Stimulated activated CD8-positive, alpha-beta memory T cell treated with anti-CD3 and anti-CD28 coated beads, Interleukin-4, amount 100 ng/mL, for 1 hour (primary cell): ENCODE measurements around the gene SH3BP1.
A peak's percentile ranks its signal among the peaks of the same experiment; 100 is the strongest.

Experiments used
- DNase-seq, 2 donors: peaks; one replicate each; pipeline ENCODE4 v3.0.0-alpha.2; 2020; ENCODE audit warnings: low read depth in 2 of 2, low spot score in 1 of 2

The SH3BP1 gene

DNA sequence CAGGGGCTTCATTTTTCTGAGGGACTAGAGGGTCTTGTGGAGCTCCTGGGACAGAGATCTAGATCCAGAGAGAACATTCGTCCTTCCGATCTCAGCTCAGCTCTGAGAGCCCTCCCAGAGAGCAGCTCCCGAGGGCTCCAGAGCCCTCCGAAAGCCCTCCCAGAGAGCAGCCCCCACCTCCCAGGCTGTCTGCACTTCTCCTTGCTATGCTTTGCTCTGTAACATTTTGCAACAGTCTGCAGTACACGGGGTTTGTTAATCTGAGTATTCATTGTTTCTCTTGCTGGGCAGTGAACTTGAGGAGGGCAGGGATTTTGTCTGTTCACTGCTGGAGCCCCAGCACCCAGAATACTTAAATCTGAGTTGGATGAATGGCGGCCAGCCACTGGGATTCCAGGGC is 28.3 kb upstream of the SH3BP1 start:
- no peak for DNase-seq

DNA sequence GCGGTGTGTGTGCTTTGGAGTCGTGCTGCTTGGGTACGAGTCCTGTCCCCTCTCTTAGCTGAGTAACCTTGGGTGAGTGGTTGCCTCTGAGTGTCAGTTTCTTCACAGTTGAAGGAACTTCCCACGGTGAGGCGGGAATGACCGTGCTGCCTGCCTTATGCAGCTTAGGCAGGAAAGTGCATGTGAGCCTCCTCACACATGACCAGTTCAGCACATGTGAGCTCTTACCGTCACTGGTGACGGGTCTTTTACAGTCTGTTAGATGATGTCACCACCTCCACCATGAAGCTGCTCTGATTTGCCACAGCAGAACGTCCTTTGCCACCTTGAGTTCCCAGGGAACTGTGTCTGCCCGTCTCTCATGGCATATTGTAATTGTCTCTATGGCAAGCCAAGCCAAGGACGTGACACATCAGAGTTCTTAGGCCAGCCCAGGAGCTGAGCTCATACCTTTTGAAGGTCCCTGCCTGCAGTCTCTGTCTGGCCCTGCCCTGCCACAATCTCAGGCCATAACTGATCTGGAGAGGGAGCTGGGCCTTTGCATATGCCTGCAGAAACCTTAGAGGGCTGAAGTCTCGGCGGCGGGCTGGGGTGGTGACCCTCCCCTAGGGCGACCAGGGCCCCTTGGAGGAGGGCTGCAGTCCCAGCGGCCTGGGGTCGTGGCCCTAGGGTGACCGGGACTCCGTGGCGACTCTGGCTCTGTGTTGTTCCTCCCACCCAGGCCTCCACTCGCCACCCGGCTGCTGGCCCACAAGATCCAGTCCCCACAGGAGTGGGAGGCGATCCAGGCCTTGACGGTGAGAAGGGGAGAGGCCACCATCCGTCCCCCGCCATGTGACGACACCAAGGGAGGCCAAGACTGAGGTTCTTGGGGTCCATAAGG is 23.0 kb upstream of the SH3BP1 start:
- no peak for DNase-seq

DNA sequence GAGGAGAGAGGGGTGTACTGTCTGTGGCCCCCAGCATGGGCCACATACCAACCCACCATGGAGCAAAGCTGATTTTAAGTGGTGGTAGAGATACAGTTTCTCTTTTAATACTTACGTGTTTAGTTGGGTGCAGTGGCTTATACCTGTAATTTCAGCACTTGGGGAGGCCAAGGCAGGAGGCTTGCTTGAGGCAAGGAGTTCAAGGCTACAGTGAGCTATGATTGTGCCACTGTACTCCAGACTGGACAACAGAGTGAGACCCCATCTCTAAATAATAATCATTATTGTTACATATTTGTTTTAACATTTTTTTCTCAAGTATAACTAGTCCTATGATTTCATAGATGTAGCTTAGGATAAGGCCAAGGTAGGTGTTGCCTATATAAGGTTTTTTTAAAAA is 22.0 kb upstream of the SH3BP1 start:
- no peak for DNase-seq

DNA sequence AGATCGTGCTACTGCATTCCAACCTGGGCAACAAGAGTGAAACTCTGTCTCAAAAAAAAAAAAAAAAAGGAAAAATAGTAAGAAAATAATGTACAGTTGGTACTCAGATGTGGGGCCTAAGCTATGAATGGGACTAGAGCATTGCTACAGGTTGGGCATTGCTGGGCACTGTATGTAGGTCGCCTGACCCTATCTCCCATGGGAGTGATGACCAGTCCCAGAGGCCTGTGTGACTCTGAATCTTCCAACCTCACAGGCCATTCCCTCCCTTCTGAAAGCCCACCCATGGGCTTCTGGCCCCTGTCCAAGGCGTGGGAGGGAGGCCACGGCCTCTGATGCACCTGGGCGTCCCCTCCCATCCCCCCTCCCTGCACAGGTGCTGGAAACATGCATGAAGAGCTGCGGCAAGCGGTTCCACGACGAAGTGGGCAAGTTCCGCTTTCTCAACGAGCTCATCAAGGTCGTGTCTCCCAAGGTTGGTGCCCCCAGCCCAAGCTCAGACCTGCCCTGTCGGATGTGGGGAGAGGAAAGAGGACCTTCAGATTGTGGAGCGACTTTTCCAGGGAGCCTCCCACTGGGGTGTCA is 21.3 kb upstream of the SH3BP1 start:
- no peak for DNase-seq

DNA sequence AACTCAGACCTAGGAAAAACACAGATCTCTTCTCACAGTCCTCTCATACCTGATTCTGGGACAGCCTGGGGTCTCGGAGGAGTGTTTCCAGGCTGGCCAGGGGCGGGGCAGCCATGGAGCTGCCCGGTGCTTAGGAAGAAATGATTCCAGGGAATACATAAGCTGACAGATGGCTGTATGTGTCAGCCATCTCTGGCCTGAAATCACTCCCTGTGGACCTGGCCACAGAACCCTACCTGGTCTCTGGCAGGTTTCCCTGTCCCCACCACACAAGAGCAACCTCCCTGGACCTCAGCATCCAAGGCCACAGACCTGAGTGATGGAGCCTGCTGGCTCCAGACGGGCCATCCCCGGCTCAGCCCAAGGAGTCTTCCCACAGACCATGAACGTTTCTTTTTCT is 20.8 kb upstream of the SH3BP1 start:
- DNase-seq: no peak

DNA sequence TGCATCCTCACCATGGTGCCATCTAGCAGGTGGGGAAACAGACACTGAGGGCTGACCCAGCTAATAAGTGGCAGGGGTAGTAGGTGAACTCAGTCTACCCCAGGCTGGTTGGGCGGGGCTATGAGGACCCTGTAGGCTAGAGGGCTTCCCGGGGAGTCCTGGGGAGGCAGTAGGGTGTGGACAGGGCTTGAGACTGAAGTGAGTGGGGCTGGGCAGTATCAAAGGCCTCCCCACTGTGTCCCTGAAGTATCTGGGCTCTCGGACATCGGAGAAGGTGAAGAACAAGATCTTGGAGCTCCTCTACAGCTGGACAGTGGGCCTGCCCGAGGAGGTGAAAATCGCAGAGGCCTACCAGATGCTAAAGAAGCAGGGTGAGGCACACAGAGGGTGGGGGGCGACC is 19.5 kb upstream of the SH3BP1 start:
- DNase-seq: no peak

DNA sequence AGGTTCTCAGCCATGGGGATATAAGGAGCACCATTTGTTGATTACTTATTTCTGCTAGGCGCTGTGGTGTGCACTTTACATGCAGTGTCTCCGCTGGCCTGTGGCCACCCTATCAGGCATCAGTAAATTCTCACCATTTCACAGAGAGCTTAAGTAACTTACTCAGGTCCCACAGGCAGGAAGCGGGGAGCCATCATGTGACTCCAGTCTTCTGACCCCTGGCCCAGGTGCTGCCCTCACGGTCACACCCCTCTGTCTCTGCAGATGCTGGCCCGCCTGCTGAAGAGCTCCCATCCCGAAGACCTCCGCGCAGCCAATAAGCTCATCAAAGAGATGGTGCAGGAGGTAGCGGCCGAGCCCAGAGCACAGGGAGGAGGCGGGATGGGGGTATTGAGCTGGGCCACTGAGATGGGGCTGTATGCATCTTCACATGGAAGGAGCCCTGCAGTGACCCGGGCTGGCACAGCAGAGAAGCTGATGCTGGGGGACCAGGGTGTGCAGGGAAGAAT is 18.1 kb upstream of the SH3BP1 start:
- DNase-seq: no peak

DNA sequence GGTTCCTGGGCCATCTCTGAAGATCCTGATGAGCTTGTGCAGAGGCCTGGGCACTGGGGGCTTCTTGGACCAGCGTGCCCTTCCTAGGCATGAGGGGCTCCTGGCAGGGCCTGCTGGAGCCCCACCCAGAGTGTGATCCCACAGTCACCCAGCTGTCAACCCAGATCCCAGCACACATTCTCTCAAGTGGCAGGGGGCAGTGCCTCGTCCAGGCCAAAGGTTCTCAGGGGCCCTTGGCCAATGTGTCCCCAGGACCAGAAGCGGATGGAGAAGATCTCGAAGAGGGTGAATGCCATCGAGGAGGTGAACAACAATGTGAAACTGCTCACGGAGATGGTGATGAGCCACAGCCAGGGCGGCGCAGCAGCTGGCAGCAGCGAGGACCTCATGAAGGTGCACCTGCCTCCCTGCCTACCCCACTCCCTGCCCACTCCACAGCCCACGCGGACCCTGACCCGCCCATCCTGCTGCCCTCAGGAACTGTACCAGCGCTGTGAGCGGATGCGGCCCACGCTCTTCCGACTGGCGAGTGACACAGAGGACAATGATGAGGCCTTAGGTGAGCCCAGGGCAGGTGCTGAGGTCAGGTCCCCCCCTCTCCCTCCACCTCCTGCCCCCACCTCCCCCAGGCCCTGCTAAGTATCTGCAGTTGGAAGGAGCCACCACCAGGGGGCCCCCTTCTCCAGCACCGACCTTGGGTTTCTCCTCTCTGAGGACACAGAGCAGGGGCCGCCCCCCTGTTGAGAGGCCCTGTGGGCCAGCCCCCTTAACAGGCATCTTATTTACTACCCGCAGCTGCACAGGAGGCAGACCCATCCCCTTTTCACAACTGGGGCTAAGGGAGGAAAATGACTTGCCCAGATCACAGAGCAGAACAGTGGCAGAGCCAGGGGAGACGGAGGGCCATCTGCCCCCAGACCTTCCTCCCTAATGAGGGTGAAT is 16.1 kb upstream of the SH3BP1 start:
- DNase-seq: peak; percentile 55 to 58

DNA sequence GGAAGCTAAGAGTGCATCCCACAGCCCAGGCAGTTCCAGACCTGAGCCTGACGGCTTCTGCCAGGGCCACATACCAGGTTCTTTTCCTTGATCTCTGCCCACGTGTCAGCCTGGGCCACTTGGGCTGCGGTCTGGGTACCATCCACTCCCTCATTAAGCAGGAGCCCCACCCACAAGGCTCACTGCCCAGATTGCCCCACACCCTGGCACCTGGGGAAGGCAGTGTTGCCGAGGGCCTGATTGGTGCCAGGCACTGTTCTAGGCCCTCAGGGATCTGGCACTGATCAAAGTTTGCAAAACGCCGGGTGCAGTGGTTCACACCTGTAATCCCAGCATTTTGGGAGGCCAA is 15.5 kb upstream of the SH3BP1 start:
- DNase-seq: no peak

DNA sequence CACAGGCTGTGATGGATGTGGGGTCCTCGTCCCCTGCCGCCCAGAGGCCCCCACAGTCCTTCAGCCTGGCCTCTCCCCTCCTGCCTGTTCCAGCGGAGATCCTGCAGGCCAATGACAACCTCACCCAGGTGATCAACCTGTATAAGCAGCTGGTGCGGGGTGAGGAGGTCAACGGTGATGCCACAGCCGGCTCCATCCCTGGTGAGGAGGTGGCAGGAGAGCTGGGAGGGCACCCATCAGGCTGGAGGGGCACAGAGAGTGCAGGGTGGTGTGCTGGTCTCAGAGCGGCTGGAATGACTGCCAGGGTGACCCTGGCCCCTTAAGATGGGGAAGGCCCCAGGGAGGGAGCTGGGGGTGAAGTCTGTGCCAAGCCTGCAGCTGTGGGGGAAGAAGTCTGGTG is 14.6 kb upstream of the SH3BP1 start:
- no peak for DNase-seq

DNA sequence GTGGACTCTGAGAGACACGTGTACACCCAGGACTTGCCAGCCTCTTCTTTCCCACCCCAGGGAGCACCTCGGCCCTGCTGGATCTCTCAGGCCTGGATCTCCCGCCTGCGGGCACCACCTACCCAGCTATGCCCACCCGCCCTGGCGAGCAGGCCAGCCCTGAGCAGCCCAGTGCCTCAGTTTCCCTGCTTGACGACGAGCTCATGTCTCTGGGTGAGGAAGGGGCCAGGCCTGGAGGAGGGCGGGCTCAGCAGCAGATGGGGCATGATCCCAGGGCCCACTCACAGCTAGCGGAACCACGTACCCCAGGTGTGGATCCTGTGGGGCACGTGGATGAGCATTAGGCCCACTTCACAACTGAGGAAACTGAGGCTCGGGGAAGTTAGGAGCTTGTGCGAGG is 13.7 kb upstream of the SH3BP1 start:
- DNase-seq: no peak

DNA sequence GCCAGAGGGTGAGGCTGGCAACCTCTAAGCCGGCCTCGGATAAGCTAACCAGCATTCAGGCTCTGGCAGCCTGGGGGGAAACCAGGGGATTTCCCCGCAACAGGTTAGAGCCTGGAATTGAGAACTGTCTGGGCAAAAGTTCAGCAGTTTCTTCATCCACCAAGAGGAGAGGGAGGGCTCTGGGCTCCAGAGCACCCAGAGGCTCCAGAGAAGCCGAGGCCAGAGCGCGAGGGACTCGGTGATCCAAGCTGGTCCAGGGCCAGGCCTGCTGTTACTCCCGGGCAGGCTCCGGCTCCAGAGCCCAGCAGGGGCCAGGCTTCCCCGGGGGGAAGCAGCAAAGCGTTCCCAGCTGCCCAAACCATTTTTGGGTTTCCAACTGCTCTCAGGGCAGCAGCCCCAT is 13.3 kb upstream of the SH3BP1 start:
- no peak for DNase-seq

DNA sequence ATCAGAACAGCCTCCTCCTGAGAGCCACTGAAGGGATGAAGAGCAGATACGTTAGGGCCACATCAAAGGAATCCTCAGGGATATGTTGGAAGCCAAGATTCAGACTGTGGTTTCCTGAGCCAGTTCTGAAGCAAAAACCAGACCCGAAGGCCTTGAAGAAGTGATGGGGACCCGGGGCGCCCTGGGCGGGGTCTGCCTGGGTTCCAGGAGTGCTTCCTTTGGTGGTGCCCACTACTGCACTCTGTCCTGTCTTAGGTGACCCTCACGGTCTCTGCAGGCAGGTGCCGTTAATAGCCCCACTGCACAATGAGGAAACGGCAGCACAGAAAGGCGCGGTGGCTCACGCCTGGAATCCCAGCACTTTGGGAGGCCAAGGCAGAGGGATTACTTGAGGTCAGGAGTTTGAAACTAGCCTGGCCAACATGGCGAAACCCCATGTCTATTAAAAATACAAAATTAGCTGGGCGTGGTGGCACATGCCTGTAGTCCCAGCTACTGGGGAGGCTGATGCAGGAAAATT is 12.9 kb upstream of the SH3BP1 start:
- no peak for DNase-seq

DNA sequence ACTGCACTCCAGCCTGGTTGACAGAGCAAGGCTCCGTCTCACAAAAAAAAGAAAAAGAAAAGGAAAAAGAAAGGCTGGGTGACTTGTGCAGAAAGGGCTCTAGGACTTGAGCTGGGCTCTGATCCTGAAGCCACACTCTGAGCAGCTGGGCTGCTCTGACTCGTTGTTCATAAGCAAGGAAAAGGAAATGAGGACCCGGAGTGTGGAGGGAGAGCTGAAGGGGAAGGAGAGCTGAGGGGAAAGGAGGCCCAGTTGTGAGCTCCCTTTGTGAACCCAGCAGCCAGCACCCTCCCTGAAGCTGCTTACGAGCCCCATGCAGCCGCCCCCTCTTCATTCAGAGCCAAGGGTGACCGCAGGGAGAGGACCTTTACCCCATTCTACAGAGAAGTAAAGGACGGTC is 12.3 kb upstream of the SH3BP1 start:
- DNase-seq: no peak

DNA sequence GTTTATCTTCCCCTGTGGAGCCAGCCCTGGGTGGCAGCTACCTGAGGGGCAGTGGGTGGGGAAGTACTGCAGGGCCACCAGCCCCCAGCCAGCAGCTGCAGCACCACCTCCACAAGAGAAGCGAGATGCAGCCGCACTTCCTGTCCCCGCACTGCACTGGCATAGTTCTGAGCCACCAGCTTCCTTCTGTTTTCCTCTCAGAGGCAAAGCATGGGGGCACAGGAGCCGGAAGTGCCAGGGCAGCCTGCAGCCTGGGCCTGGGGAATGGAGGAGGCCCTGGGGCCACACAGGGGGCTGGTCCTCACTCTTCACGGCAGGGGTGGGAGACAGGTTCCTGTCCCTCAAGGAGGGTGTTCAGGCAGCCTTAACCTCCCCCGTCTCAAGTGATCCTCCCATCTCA is 11.9 kb upstream of the SH3BP1 start:
- DNase-seq: no peak

DNA sequence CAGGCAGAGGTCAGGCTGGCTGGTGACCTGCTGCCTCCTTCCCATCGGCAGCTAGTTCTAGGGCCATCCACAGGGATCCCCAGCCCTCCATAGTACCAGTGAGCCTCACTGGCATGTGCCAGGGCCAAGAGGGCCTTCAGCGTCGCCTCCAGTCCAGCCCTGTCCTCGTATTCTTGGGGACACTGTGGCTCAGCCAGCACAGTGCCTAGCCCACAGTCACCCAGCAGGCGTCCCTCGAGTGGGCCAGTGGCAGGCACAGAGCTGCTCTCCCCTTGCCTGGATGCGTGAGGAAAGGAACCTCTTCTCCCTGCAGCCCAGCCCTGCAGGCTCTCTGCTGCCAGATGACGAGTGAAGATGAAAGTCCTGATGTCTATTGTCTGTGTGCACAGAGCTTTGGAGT is 10.6 kb upstream of the SH3BP1 start:
- no peak for DNase-seq

DNA sequence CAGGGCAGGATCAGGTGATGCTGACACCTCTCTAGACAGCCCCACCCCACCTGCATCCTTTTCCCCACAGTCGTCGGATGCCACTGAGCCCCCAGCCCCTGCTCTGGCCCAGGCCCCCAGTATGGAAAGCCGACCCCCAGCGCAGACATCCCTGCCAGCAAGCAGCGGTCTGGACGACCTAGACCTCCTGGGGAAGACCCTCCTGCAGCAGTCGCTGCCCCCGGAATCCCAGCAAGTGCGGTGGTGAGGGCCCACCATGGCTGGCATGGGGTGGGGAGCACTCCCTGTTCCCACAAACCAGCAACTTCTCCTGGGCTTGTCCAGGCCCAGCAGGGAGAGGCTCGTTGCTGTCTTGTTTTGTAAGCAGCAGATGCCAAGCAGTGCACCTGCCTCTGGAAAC is 9.5 kb upstream of the SH3BP1 start:
- no peak for DNase-seq

DNA sequence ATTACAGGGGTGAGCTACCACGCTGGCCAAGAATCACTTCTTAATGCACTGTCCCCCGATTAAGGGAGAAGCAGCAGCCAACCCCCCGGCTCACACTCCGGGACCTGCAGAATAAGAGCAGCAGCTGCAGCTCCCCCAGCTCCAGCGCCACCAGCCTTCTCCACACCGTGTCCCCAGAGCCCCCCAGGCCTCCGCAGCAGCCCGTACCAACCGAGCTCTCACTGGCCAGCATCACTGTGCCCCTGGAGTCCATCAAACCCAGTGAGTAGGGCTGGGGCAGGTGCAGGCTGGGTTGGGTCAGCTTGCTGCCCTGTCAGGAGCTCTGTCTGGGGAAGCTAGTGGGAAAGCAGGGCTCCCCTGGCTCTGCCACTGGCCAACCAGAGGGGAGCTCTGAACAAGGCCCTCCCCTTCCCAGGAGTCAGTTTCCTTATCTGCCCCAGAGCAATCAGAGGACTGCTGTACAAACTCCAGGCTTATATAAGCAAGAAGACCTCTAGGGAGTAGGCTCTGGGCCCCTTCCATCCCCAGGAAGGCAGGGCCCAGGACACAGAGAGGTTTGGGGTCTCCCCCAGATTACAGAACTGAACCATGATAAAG is 8.5 kb upstream of the SH3BP1 start:
- no peak for DNase-seq

DNA sequence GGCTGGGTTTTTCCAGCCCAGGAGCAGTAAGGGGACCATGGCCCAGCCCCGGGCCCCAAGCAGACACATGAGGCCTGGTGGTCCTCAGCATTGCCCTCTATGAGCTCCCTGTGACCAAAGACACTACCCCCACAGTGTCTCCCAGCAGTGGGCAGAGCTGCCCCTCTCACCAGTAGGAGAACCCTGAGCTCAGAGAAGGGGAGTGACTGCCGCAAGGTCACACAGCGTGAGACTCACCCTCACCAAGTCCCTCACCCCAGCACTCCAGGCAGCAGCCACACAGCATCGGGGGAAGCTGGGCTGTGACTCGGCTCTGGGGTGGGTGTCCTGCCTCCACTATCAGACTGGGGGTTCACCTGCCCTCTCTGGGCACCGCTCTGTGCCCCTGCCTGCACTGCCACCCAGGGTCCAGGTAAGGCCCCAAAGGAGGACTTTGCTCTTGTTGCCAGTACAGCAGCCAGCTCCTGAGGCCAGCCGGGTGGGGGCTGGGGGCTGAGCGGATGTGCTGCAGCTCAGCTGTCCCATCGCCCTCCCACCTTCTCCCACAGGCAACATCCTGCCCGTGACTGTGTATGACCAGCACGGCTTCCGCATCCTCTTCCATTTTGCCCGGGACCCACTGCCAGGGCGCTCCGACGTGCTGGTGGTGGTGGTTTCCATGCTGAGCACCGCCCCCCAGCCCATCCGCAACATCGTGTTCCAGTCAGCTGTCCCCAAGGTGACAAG is 7.9 kb upstream of the SH3BP1 start:
- DNase-seq: no peak
